Keratinocyte (primary cell): ENCODE results near the gene PHF3.

ENCODE experiments used
- EZH2 ChIP-seq: IDR thresholded peaks from one replicate; pipeline ENCODE4 v1.6.1; 2012; ENCODE audit warnings: inconsistent platforms, mild to moderate bottlenecking, low read length, moderate library complexity
- TF ChIP-seq, protein P1 (sequence below), 3 experiments: IDR thresholded peaks in 1 of 3; conservative IDR thresholded peaks in 1 of 3; optimal IDR thresholded peaks in 1 of 3; 2 replicates in 2 of 3; 3 replicates in 1 of 3; pipeline versions ENCODE3 to v1.5.1; 2011; ENCODE audit warnings: low read length in 3 of 3, mild to moderate bottlenecking in 3 of 3, moderate library complexity in 2 of 3, control low read depth in 1 of 3, inconsistent platforms in 1 of 3; ENCODE audit not compliant: insufficient read depth in 2 of 3; ENCODE audit errors: extremely low read depth in 1 of 3

DNA sequence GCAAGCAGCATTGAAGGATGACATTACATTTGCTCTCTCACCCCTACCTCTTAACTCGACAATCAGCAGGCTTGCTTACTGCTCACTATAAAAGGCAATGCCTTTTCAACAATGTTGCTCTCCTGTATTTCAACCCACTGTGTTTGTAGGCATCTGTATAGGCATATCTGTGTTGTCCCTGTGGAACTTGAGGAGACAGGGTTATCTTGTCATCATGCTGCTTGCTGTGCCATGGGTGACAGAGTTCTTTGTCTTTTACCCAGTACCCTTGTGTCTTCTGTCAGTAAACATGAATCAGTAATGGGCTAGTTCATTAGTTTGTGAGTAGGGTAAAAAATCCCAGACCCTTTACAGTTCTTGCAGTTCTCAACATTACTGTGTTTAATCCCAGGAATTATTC is 25.2 kb downstream of the PHF3 start:
- TF ChIP-seq, protein P1, sequence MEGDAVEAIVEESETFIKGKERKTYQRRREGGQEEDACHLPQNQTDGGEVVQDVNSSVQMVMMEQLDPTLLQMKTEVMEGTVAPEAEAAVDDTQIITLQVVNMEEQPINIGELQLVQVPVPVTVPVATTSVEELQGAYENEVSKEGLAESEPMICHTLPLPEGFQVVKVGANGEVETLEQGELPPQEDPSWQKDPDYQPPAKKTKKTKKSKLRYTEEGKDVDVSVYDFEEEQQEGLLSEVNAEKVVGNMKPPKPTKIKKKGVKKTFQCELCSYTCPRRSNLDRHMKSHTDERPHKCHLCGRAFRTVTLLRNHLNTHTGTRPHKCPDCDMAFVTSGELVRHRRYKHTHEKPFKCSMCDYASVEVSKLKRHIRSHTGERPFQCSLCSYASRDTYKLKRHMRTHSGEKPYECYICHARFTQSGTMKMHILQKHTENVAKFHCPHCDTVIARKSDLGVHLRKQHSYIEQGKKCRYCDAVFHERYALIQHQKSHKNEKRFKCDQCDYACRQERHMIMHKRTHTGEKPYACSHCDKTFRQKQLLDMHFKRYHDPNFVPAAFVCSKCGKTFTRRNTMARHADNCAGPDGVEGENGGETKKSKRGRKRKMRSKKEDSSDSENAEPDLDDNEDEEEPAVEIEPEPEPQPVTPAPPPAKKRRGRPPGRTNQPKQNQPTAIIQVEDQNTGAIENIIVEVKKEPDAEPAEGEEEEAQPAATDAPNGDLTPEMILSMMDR (optimal IDR thresholded peaks at IDR 0.05 in 1 of 3, IDR thresholded peaks at IDR 0.05 in 1 of 3, conservative IDR thresholded peaks at IDR 0.05 in 1 of 3; ENCODE audit: extremely low read depth in 1 of 3, insufficient read depth in 2 of 3, low read length in 3 of 3): no peak
- TF ChIP-seq EZH2: no peak
